Tibial nerve (tissue), 4 donors: ENCODE results near the gene PPIH. TPM values are rescaled to one million over a fixed set of nuclear protein-coding genes. Genes with fewer than 3 reads are reported as not detected.
A peak's percentile ranks its signal among the peaks of the same experiment; 100 is the strongest.

Source experiments
- DNase-seq, 2 donors: peaks; one replicate each; pipeline ENCODE4 v3.0.0-alpha.2; 2019; ENCODE audit warnings: low spot score in 2 of 2
- H3K27ac ChIP-seq, 4 donors: fragments of 200-600 bp; sonication (generic) in 3 of 4; one replicate each; pipeline ENCODE4 v1.5.1; 2017 to 2019; ENCODE audit warnings: mild to moderate bottlenecking in 1 of 4
- H3K27me3 ChIP-seq, 2 donors: fragments of 200-600 bp; sonication (generic) in 1 of 2; one replicate each; pipeline versions ENCODE4 v1.5.1 to v1.6.0; 2017 to 2019
- H3K36me3 ChIP-seq, 3 donors: fragments of 200-600 bp; sonication (generic); one replicate each; pipeline ENCODE4 v1.5.1; 2018 to 2019
- H3K4me1 ChIP-seq, 4 donors: fragments of 200-600 bp; sonication (generic) in 3 of 4; one replicate each; pipeline ENCODE4 v1.5.1; 2017 to 2019
- H3K4me3 ChIP-seq, 4 donors: fragments of 200-600 bp; sonication (generic) in 3 of 4; one replicate each; pipeline ENCODE4 v1.5.1; 2017 to 2019; ENCODE audit warnings: mild to moderate bottlenecking in 1 of 4, moderate library complexity in 1 of 4
- H3K9me3 ChIP-seq, 4 donors: fragments of 200-600 bp; sonication (generic) in 3 of 4; one replicate each; pipeline ENCODE4 v1.5.1; 2017 to 2019
- EP300 ChIP-seq, 2 donors: sonication (generic); formaldehyde crosslinking; IDR thresholded peaks; one replicate each; pipeline ENCODE4 v1.6.1; 2017; ENCODE audit warnings: antibody characterized with exemption in 2 of 2, mild to moderate bottlenecking in 1 of 2
- POLR2A ChIP-seq, 2 donors: fragments of 450-650 bp; IDR thresholded peaks; one replicate each; pipeline ENCODE4 v1.6.1; 2017; ENCODE audit warnings: antibody characterized with exemption in 2 of 2, mild to moderate bottlenecking in 2 of 2, moderate library complexity in 2 of 2
- WGBS, 2 donors: methylation state at CpG; one replicate each; pipeline ENCODE4 v1.1.5; 2018; 5-methylcytosine and 5-hydroxymethylcytosine counted together
- total RNA-seq, 4 donors: library from RNA; depleted of rRNA; stranded (reverse); fragments of >200 nt; gene quantifications; one replicate each; pipeline ENCODE4 v1.1.0, GENCODE V29; 2016
- TF ChIP-seq, protein P1 (sequence below), 5 experiments: fragments of 200-600 bp in 3 of 5; fragments of 450-650 bp in 2 of 5; sonication (generic) in 3 of 5; IDR thresholded peaks; one replicate each; pipeline ENCODE4 v1.5.1; 2016 to 2019; ENCODE audit warnings: antibody characterized with exemption in 5 of 5, mild to moderate bottlenecking in 3 of 5, moderate library complexity in 2 of 5

PPIH gene
- total RNA-seq, 4 donors from 2014 or later: 22.4 to 33.6 (median 28.1) TPM

- Histone ChIP-seq H3K27me3 (no peaks in the 10 kb centered on the region), H3K27ac (no peak overlapping the region), H3K4me3 (no peak overlapping the region), H3K4me1 (peaks cover 0 to 27% (median 7%) of the 10 kb centered on the region in 4 donors), H3K9me3 (no peaks in the 10 kb centered on the region), H3K36me3 (peaks cover 0 to 54% (median 9%) of the 10 kb centered on the region in 3 donors)
- TF ChIP-seq POLR2A (IDR thresholded peaks at IDR 0.05) (no peak), EP300 (IDR thresholded peaks at IDR 0.05) (no peak)
- TF ChIP-seq, protein P1, sequence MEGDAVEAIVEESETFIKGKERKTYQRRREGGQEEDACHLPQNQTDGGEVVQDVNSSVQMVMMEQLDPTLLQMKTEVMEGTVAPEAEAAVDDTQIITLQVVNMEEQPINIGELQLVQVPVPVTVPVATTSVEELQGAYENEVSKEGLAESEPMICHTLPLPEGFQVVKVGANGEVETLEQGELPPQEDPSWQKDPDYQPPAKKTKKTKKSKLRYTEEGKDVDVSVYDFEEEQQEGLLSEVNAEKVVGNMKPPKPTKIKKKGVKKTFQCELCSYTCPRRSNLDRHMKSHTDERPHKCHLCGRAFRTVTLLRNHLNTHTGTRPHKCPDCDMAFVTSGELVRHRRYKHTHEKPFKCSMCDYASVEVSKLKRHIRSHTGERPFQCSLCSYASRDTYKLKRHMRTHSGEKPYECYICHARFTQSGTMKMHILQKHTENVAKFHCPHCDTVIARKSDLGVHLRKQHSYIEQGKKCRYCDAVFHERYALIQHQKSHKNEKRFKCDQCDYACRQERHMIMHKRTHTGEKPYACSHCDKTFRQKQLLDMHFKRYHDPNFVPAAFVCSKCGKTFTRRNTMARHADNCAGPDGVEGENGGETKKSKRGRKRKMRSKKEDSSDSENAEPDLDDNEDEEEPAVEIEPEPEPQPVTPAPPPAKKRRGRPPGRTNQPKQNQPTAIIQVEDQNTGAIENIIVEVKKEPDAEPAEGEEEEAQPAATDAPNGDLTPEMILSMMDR (IDR thresholded peaks at IDR 0.05): no peak
- WGBS, 2 donors: 85 to 86% methylated on average over 3 of the region's 3 CpGs
- DNase-seq: no peak
Measured at GRCh38 chr1:42676534-42677087, 18.4 kb downstream of the PPIH start.

DNA sequence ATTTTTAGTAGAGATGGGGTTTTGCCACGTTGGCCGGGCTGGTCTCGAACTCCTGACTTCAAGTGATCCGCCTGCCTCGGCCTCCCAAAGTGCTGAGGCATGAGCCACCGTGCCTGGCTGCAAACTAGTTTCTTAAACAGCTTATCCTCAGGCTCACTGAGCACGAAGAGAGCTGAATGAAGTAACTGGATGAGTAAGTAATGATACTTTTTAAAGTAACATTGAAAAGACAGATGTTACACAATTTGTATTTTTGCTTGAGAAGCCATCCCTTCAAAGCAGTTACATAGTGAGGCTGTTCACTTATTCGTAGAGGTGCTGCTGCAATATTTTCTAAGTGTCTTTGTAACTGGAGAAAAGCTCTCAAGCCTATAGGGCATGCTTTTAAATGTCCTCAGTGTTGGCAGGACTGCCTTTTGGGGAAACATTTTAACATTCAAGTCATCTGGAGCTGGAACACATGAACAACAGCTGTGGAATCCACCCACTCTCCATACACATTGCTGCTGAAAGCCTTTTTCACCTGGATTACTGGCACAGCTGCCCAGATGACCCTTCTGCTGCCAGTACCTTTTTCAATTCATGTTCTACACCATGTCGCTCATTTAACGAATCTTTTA lies 21.3 kb downstream of the PPIH start:
- peaks cover 0 to 27% (median 9%) of the 10 kb centered on the region in 3 donors for H3K36me3 ChIP-seq
- peaks cover 0 to 37% (median 16%) of the 10 kb centered on the region in 4 donors for H3K4me1 ChIP-seq
- TF ChIP-seq EP300 (IDR thresholded peaks at IDR 0.05): no peak
- TF ChIP-seq, protein P1 (IDR thresholded peaks at IDR 0.05): no peak
- TF ChIP-seq POLR2A (IDR thresholded peaks at IDR 0.05): no peak
- WGBS, 2 donors: 78 to 85% methylated on average over 10 of the region's 10 CpGs
- no peak for DNase-seq
- H3K27me3 ChIP-seq: no peaks in the 10 kb centered on the region
- no peak overlapping the region for H3K4me3 ChIP-seq
- H3K9me3 ChIP-seq: no peaks in the 10 kb centered on the region
- no peak overlapping the region for H3K27ac ChIP-seq

DNA sequence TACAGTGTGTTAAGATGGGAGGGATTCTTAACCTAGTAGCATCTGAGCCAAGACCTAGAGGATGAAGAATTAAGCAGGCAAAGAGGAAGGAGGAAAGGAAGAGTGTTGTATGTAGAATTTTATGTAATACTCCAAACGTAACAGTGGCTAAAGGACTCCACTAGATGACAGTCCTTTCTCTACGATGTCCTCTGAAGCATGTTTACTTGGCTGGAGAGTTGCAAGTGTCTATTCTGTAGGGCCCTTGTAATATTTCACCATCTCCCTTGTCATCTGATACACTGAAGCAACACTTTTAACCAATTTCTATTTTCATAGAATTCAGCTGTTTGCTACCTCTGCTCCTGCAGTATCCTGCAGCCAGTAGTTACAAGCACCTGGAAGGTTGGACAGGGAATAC lies 21.8 kb downstream of the PPIH start:
- TF ChIP-seq EP300 (IDR thresholded peaks at IDR 0.05) (no peak), POLR2A (IDR thresholded peaks at IDR 0.05) (no peak)
- TF ChIP-seq, protein P1 (IDR thresholded peaks at IDR 0.05): no peak
- WGBS, 2 donors: 52 to 54% methylated on average over 2 of the region's 2 CpGs
- no peak for DNase-seq

DNA sequence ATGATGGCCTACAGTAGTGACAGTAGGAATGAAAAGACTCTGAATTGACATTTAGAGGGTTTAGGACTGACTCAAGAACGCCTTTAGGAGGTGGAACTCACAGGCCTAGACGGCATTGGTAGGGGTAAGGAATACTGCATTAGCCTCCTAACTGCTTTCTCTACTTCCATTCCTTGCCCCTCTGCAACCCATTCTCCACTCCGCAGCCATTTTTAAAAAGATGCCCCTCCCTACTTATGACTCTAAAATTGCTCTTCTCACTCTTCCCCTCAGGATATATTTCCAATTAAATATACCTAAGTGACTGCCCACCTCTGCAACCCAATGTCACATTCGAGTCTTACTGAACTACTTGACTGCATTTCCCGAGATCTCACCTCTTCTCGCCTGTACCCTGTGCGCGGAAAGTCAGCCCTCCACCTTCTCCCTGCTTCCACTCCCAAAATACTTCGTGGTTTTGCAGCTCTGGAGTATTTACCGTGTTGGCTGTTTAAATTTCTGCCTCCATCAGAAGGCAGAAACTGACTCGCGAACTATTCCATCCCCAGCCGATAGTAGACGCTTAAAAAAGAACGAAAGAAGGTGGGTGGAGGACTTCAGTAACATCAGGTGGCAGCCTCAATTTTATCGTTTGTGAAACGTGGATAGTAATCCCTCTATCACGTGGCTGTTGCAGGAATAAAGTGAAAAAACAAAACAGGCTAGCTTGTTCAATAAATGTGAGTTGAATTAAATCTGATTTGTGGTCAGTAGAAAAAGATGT lies 22.9 kb downstream of the PPIH start:
- DNase-seq: no peak
- no peaks in the 10 kb centered on the region for H3K27me3 ChIP-seq
- no peak for TF ChIP-seq EP300 (IDR thresholded peaks at IDR 0.05)
- no peak for TF ChIP-seq POLR2A (IDR thresholded peaks at IDR 0.05)
- TF ChIP-seq, protein P1 (IDR thresholded peaks at IDR 0.05): no peak
- H3K4me3 ChIP-seq: peak overlapping the region; percentile 77 to 100 (median 96)
- no peaks in the 10 kb centered on the region for H3K9me3 ChIP-seq
- H3K27ac ChIP-seq: peak overlapping the region; percentile 92 to 98 (median 97)
- H3K4me1 ChIP-seq: peaks cover 0 to 50% (median 32%) of the 10 kb centered on the region in 4 donors
- peaks cover 0 to 10% (median 0%) of the 10 kb centered on the region in 3 donors for H3K36me3 ChIP-seq
- 5 to 6% methylated on average over 18 of the region's 18 CpGs for WGBS, 2 donors

More for the DNA sequence above, 21.8 kb downstream of the PPIH start:
- Histone ChIP-seq H3K36me3 (peaks cover 0 to 21% (median 7%) of the 10 kb centered on the region in 3 donors), H3K9me3 (no peaks in the 10 kb centered on the region), H3K4me3 (no peak overlapping the region), H3K4me1 (peaks cover 0 to 40% (median 22%) of the 10 kb centered on the region in 4 donors), H3K27ac (no peak overlapping the region), H3K27me3 (no peaks in the 10 kb centered on the region)
